Measurements from ENCODE around the gene MRPS25. TPM values are rescaled to one million over a fixed set of nuclear protein-coding genes. Genes with fewer than 3 reads are reported as not detected.

The MRPS25 gene
- total and polyA plus RNA-seq, 2 experiments from 2014 or later, result 47.9 to 75.0 TPM

DNA sequence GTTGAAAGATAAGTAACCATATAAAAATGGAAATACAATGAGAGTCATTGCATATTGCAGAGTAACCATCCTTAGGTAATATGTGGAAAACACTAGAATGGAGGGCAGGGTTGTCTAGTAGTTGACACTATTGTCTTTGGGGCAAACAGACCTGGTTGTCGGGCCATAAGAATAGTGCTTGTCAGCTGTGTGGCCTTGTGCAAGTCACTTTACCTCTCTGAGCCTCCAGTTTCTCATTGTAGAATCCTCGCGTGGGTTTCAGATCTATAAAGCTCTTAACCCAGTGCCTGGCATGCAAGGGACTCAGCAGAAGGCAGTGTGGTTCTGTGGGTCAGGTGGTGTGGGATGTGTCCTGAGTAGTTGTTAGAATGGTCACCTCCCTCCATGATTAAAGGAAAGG is 32.0 kb downstream of the MRPS25 start:
- Mint-ChIP-seq H3K36me3 (ENCODE audit: low read depth) (peaks cover 77% of the 10 kb centered on the region), H3K27me3 (ENCODE audit: insufficient read depth, low read depth, poor library complexity) (peaks cover 7% of the 10 kb centered on the region), H3K9me3 (no peaks in the 10 kb centered on the region), H3K4me1 (no peaks in the 10 kb centered on the region), H3K4me3 (no peak overlapping the region), H3K27ac (no peak overlapping the region)
- DNase-seq (ENCODE audit: low spot score), result no peak
- peaks cover 16% of the 10 kb centered on the region for H4K20me1 ChIP-seq (replicated peaks; ENCODE audit: insufficient read depth)
- TF ChIP-seq REST (IDR thresholded peaks at IDR 0.05; ENCODE audit: unreplicated experiment), result no peak
- no peak for TF ChIP-seq POLR2AphosphoS5 (IDR thresholded peaks at IDR 0.05; ENCODE audit: low read depth)
- no peak for TF ChIP-seq CREB1 (CRISPR knock-in tag; IDR thresholded peaks at IDR 0.05; ENCODE audit: low read depth)
- no peak for TF ChIP-seq EZH2phosphoT487 (IDR thresholded peaks at IDR 0.05; ENCODE audit: unreplicated experiment)
- TF ChIP-seq, protein P1, sequence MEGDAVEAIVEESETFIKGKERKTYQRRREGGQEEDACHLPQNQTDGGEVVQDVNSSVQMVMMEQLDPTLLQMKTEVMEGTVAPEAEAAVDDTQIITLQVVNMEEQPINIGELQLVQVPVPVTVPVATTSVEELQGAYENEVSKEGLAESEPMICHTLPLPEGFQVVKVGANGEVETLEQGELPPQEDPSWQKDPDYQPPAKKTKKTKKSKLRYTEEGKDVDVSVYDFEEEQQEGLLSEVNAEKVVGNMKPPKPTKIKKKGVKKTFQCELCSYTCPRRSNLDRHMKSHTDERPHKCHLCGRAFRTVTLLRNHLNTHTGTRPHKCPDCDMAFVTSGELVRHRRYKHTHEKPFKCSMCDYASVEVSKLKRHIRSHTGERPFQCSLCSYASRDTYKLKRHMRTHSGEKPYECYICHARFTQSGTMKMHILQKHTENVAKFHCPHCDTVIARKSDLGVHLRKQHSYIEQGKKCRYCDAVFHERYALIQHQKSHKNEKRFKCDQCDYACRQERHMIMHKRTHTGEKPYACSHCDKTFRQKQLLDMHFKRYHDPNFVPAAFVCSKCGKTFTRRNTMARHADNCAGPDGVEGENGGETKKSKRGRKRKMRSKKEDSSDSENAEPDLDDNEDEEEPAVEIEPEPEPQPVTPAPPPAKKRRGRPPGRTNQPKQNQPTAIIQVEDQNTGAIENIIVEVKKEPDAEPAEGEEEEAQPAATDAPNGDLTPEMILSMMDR (conservative IDR thresholded peaks at IDR 0.05; ENCODE audit: low read depth in 2 of 2), result no peak
- TF ChIP-seq EZH2 (IDR thresholded peaks at IDR 0.05; ENCODE audit: low read depth, unreplicated experiment), result no peak
- no peak for TF ChIP-seq STAT1 (IDR thresholded peaks at IDR 0.05; ENCODE audit: unreplicated experiment)
- no peak for TF ChIP-seq NANOG (IDR thresholded peaks at IDR 0.05; ENCODE audit: borderline replicate concordance)
- no peak for TF ChIP-seq ZNF114 (CRISPR knock-in tag; IDR thresholded peaks at IDR 0.05)
- TF ChIP-seq ETS1 (IDR thresholded peaks at IDR 0.05), result no peak
- TF ChIP-seq JUNB (IDR thresholded peaks at IDR 0.05; ENCODE audit: unreplicated experiment), result no peak
- no peaks in the 10 kb centered on the region for H3K79me2 ChIP-seq (replicated peaks; ENCODE audit: insufficient read depth)
- ATAC-seq, result no peak
- H3K4me3 ChIP-seq, result no peak overlapping the region
- no peak overlapping the region for H3K4me2 ChIP-seq
- no peak overlapping the region for H3K27ac ChIP-seq (ENCODE audit: low read depth)
- H3K4me1 ChIP-seq (ENCODE audit: insufficient read depth), result no peaks in the 10 kb centered on the region
- H3K36me3 ChIP-seq (ENCODE audit: insufficient read depth), result peaks cover 36% of the 10 kb centered on the region
- no peak overlapping the region for H2AFZ ChIP-seq
- H3K27me3 ChIP-seq (ENCODE audit: insufficient read depth), result no peaks in the 10 kb centered on the region
- H3K9me2 ChIP-seq (ENCODE audit: insufficient read depth), result no peaks in the 10 kb centered on the region
- H3F3A ChIP-seq (replicated peaks; ENCODE audit: low read depth), result no peaks in the 10 kb centered on the region

All from GM23338 (cell line).